GM12874 (cell line): ENCODE data around the gene UBE2V1.

ENCODE experiments used
- CTCF ChIP-seq: IDR thresholded peaks from 2 replicates; pipeline ENCODE4 v1.5.1; 2011; ENCODE audit warnings: low read depth, mild to moderate bottlenecking, control low read depth, low read length, moderate library complexity; ENCODE audit not compliant: insufficient read depth

UBE2V1 gene

GRCh38 chr20:50065325-50065615 lies 47.7 kb downstream of the UBE2V1 start:
- TF ChIP-seq CTCF, result no peak

GRCh38 chr20:50062006-50062838 lies 50.7 kb downstream of the UBE2V1 start:
- no peak for TF ChIP-seq CTCF

GRCh38 chr20:50061151-50062005 lies 51.6 kb downstream of the UBE2V1 start:
- TF ChIP-seq CTCF, result no peak

GRCh38 chr20:50058662-50059402 lies 54.1 kb downstream of the UBE2V1 start:
- TF ChIP-seq CTCF, result no peak

- TF ChIP-seq CTCF, result no peak
These were observed 55.3 kb downstream of the UBE2V1 start for GRCh38 chr20:50057714-50058053.

- TF ChIP-seq CTCF, result no peak
These were observed 55.8 kb downstream of the UBE2V1 start for GRCh38 chr20:50056951-50057713.
